Mammary epithelial cell (primary cell): ENCODE results near the gene GNG13.

Experiments
- EZH2 ChIP-seq: IDR thresholded peaks from 2 replicates; pipeline ENCODE4 v1.6.1; 2012; ENCODE audit warnings: low read length, inconsistent platforms, borderline replicate concordance
- TF ChIP-seq, protein P1 (sequence below), 2 donors: IDR thresholded peaks in 1 of 2; conservative IDR thresholded peaks in 1 of 2; 2 replicates each; pipeline ENCODE4 v1.5.1; 2011 to 2012; ENCODE audit warnings: inconsistent platforms in 2 of 2, low read length in 2 of 2, mild to moderate bottlenecking in 2 of 2, control low read depth in 1 of 2, low read depth in 1 of 2; ENCODE audit not compliant: insufficient read depth in 1 of 2; ENCODE audit errors: extremely low read depth in 1 of 2

DNA sequence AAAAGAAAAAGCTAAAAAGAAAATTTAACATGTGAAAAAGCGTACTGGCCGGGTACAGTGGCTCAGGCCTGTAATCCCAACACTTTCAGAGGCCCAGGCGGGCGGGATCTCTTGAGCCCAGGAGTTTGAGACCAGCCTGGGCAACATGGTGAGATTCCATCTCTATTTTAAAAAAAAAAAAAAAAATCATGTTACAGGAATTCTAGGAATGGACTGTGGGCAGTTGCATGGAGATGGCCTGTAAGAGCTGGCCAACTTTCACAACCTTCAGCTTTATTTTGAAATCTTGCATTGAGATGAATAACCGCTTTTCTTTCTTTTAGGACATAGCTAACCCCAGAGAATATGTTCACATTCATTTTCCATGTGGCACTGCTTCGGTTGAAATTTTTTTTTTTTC, 51.5 kb downstream of the GNG13 start:
- TF ChIP-seq EZH2: no peak
- TF ChIP-seq, protein P1, sequence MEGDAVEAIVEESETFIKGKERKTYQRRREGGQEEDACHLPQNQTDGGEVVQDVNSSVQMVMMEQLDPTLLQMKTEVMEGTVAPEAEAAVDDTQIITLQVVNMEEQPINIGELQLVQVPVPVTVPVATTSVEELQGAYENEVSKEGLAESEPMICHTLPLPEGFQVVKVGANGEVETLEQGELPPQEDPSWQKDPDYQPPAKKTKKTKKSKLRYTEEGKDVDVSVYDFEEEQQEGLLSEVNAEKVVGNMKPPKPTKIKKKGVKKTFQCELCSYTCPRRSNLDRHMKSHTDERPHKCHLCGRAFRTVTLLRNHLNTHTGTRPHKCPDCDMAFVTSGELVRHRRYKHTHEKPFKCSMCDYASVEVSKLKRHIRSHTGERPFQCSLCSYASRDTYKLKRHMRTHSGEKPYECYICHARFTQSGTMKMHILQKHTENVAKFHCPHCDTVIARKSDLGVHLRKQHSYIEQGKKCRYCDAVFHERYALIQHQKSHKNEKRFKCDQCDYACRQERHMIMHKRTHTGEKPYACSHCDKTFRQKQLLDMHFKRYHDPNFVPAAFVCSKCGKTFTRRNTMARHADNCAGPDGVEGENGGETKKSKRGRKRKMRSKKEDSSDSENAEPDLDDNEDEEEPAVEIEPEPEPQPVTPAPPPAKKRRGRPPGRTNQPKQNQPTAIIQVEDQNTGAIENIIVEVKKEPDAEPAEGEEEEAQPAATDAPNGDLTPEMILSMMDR (conservative IDR thresholded peaks at IDR 0.05 in 1 of 2, IDR thresholded peaks at IDR 0.05 in 1 of 2; ENCODE audit: extremely low read depth in 1 of 2, insufficient read depth in 1 of 2, low read depth in 1 of 2, low read length in 2 of 2): no peak
